Loucy (cell line): ENCODE measurements around the gene DPF3.

ENCODE experiments used
- H2AFZ ChIP-seq: fragments of 200-600 bp; sonication (generic); 2 replicates; pipeline ENCODE4 v1.6.0; 2016; ENCODE audit warnings: antibody characterized with exemption, mild to moderate bottlenecking, low read length, moderate library complexity
- H3F3A ChIP-seq: fragments of 200-600 bp; 2 replicates; pipeline ENCODE4 v1.6.0; 2016; ENCODE audit warnings: antibody characterized with exemption, low read depth, mild to moderate bottlenecking
- H3K27me3 ChIP-seq: fragments of 200-600 bp; sonication (generic); 2 replicates; pipeline ENCODE4 v1.6.1; 2014; ENCODE audit warnings: low read length, mild to moderate bottlenecking; ENCODE audit not compliant: insufficient read depth, poor library complexity, severe bottlenecking
- H3K36me3 ChIP-seq: fragments of 200-600 bp; sonication (generic); 2 replicates; pipeline ENCODE4 v1.6.1; 2016; ENCODE audit warnings: low read length; ENCODE audit not compliant: insufficient read depth
- H3K4me1 ChIP-seq: fragments of 200-600 bp; sonication (generic); 2 replicates; pipeline ENCODE4 v1.5.1; 2014; ENCODE audit warnings: low read length, mild to moderate bottlenecking; ENCODE audit not compliant: insufficient read depth, poor library complexity, severe bottlenecking
- H3K4me2 ChIP-seq: fragments of 200-600 bp; sonication (generic); 2 replicates; pipeline ENCODE4 v1.6.0; 2014; ENCODE audit warnings: antibody characterized with exemption, low read length, low read depth, mild to moderate bottlenecking; ENCODE audit not compliant: poor library complexity, severe bottlenecking
- H3K4me3 ChIP-seq: fragments of 200-600 bp; sonication (generic); 2 replicates; pipeline ENCODE4 v1.5.1; 2014; ENCODE audit warnings: low read length, mild to moderate bottlenecking, mixed read lengths; ENCODE audit not compliant: poor library complexity, severe bottlenecking
- H3K79me2 ChIP-seq: fragments of 200-600 bp; sonication (generic); 2 replicates; pipeline ENCODE4 v1.6.1; 2014; ENCODE audit warnings: low read length; ENCODE audit not compliant: insufficient read depth
- H3K9ac ChIP-seq: fragments of 200-600 bp; sonication (generic); 2 replicates; pipeline ENCODE4 v1.6.0; 2014; ENCODE audit warnings: mild to moderate bottlenecking, low read depth, low read length, moderate library complexity; ENCODE audit not compliant: poor library complexity, severe bottlenecking
- H3K9me2 ChIP-seq: fragments of 200-600 bp; sonication (generic); replicated peaks from 2 replicates; pipeline ENCODE4 v1.6.1; 2016; ENCODE audit warnings: low read depth, low read length, mixed read lengths
- H3K9me3 ChIP-seq: fragments of 200-600 bp; sonication (generic); 2 replicates; pipeline ENCODE4 v1.6.1; 2014; ENCODE audit warnings: mild to moderate bottlenecking, antibody characterized with exemption, low read length, low read depth; ENCODE audit not compliant: insufficient read depth
- H4K20me1 ChIP-seq: fragments of 200-600 bp; sonication (generic); 2 replicates; pipeline ENCODE4 v1.6.0; 2014; ENCODE audit warnings: antibody characterized with exemption, low read length, mild to moderate bottlenecking; ENCODE audit not compliant: insufficient read depth, poor library complexity, severe bottlenecking
- CTCF ChIP-seq: fragments of 200-600 bp; sonication (generic); conservative IDR thresholded peaks from 2 replicates; pipeline ENCODE4 v1.5.1; 2014; ENCODE audit warnings: mild to moderate bottlenecking, antibody characterized with exemption, low read length
- EZH2phosphoT487 ChIP-seq: fragments of 200-600 bp; IDR thresholded peaks from 2 replicates; pipeline ENCODE4 v1.6.1; 2018; ENCODE audit warnings: antibody characterized with exemption, mild to moderate bottlenecking, moderate library complexity, borderline replicate concordance

The DPF3 gene

GRCh38 chr14:72745991-72746980, 147.6 kb downstream of the DPF3 start:
- Histone ChIP-seq H3K9me2 (no peaks in the 10 kb centered on the region), H3K79me2 (peaks cover 18% of the 10 kb centered on the region), H3K9ac (no peak overlapping the region), H3F3A (no peaks in the 10 kb centered on the region), H2AFZ (no peak overlapping the region), H3K4me2 (no peak overlapping the region), H3K4me3 (no peak overlapping the region), H4K20me1 (no peaks in the 10 kb centered on the region), H3K36me3 (peaks cover 97% of the 10 kb centered on the region), H3K27me3 (no peaks in the 10 kb centered on the region), H3K4me1 (no peaks in the 10 kb centered on the region), H3K9me3 (no peaks in the 10 kb centered on the region; the same call in 1 of the 2 replicates)
- TF ChIP-seq EZH2phosphoT487: no peak
- TF ChIP-seq CTCF: no peak; the same call in 1 of the 2 replicates

- H3K4me2 ChIP-seq: no peak overlapping the region
- no peaks in the 10 kb centered on the region for H3K4me1 ChIP-seq
- H3K9me2 ChIP-seq: no peaks in the 10 kb centered on the region
- no peaks in the 10 kb centered on the region for H4K20me1 ChIP-seq
- no peaks in the 10 kb centered on the region for H3F3A ChIP-seq
- H3K79me2 ChIP-seq: peaks cover 18% of the 10 kb centered on the region
- no peaks in the 10 kb centered on the region for H3K27me3 ChIP-seq
- no peaks in the 10 kb centered on the region; the same call in 1 of the 2 replicates for H3K9me3 ChIP-seq
- H3K9ac ChIP-seq: no peak overlapping the region
- H3K36me3 ChIP-seq: peaks cover 96% of the 10 kb centered on the region
- H3K4me3 ChIP-seq: no peak overlapping the region
- TF ChIP-seq CTCF (no peak), EZH2phosphoT487 (no peak)
- no peak overlapping the region for H2AFZ ChIP-seq
Measured at GRCh38 chr14:72745546-72745945, 148.4 kb downstream of the DPF3 start.

GRCh38 chr14:72744416-72745120, 149.3 kb downstream of the DPF3 start:
- H3F3A ChIP-seq: no peaks in the 10 kb centered on the region
- no peaks in the 10 kb centered on the region for H3K4me1 ChIP-seq
- H3K9me3 ChIP-seq: no peaks in the 10 kb centered on the region; the same call in 1 of the 2 replicates
- H3K36me3 ChIP-seq: peaks cover 97% of the 10 kb centered on the region
- no peaks in the 10 kb centered on the region for H4K20me1 ChIP-seq
- H3K79me2 ChIP-seq: peaks cover 26% of the 10 kb centered on the region
- no peak overlapping the region for H3K4me3 ChIP-seq
- TF ChIP-seq EZH2phosphoT487 (no peak), CTCF (no peak)
- no peaks in the 10 kb centered on the region for H3K27me3 ChIP-seq
- no peak overlapping the region for H3K9ac ChIP-seq
- no peak overlapping the region for H2AFZ ChIP-seq
- no peak overlapping the region for H3K4me2 ChIP-seq
- no peaks in the 10 kb centered on the region for H3K9me2 ChIP-seq
